ENCODE data around the gene SUGT1.

SUGT1 gene

GRCh38 chr13:52737965-52738364 is 85.3 kb downstream of the SUGT1 start:
- no peak for DNase-seq (ENCODE audit: low read depth)

GRCh38 chr13:52738719-52739467 is 86.3 kb downstream of the SUGT1 start:
- DNase-seq (ENCODE audit: low read depth): no peak

GRCh38 chr13:52739468-52740071 is 86.9 kb downstream of the SUGT1 start, which contains the start of gene CNMD:
TSS of gene CNMD (minus strand) at chr13:52739820. CDS start at chr13:52739701, 119 bp downstream.
- DNase-seq (ENCODE audit: low read depth): no peak

GRCh38 chr13:52743569-52743968 is 90.9 kb downstream of the SUGT1 start:
- no peak for DNase-seq (ENCODE audit: low read depth)

GRCh38 chr13:52743988-52744387 is 91.4 kb downstream of the SUGT1 start:
- no peak for DNase-seq (ENCODE audit: low read depth)

GRCh38 chr13:52744842-52745375 is 92.3 kb downstream of the SUGT1 start:
- DNase-seq (ENCODE audit: low read depth): no peak

GRCh38 chr13:52746141-52746540 is 93.5 kb downstream of the SUGT1 start:
- DNase-seq (ENCODE audit: low read depth): no peak

- DNase-seq (ENCODE audit: low read depth): no peak
Measured at GRCh38 chr13:52749419-52749818, 96.8 kb downstream of the SUGT1 start.

Measured in HS-5 (cell line).